HG03442 (cell line): ENCODE measurements around the gene KIF18A.
"Not testable (repeated sequence)": the region's sequence is repeated elsewhere in the genome, so short reads cannot be mapped to it uniquely, and the experiment has no call there.

Experiments used
- ATAC-seq: cut with Tn5 transposase; IDR thresholded peaks from one replicate; pipeline ENCODE4 v1.9.1; 2021; ENCODE audit warnings: mild to moderate bottlenecking, moderate library complexity; ENCODE audit not compliant: unreplicated experiment

The KIF18A gene

DNA sequence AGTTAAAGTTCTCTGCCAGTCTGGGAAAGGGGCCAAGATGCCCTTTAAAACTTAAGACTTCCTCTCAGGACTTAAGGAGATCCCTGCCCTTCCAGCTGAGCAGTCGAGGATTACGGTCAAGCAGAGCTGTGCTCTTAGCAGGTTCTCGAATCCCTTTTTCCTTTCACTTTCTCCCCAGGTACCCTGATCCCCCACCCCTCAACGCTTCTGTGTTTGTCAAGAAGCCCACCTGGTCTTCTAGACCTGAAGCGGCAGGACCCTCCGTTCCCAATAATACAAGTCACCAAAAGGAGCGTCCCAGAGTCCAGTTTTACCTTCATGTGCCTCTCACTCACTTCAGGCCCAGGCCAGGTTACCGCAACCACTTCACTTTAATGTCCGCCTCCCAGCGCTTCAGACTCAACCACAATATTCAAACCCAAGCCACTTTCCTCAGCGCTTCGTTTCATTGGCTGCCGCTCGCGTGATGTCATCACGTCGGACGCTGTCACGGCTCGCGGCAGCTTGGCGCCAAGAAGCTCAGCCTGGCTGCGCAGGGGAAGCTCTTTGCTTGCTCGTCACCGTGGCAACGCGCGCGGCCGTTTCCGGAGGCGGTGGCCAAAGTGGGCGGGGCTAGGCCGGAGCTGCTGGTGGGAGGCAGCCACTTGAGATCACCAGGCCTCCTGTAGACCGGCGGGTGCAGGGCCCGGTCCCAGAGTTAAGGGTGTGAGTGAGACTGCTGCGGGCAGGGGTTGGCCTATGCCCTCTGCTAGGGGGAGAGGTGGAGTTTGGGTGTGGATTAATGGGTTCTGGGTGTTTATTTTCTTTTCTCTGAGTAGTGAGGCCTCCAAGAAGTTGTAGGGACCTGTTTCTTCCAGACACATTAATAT lies at the start of gene KIF18A, which contains the start of gene METTL15:
KIF18A (minus strand) TSS at position 407 of the 869 bp plus-strand sequence. CDS start 10,209 bp downstream, outside the sequence.
METTL15 (plus strand) TSS at position 639 of the 869 bp plus-strand sequence. CDS start 4,947 bp downstream, outside the sequence.
- ATAC-seq: peak; percentile 90

DNA sequence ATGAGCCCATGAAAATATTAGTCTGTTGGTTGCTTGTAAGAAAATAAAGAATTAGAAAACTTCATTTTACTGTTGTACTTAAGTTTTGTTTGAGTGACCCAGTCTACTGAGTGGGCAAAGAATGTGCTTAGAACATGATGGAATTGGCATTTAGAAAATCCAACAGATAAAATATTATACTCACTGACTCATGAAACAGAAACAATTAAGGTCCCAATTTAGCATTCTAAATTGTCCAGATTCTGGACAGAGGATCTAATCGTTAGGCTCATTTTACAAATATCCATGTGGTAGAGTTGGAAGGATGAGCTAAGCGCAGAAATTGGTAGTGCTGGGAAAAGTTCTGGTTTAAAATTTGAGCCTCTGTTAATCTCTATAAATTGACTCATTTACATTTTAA lies 45.6 kb upstream of the KIF18A start:
- ATAC-seq: no peak

DNA sequence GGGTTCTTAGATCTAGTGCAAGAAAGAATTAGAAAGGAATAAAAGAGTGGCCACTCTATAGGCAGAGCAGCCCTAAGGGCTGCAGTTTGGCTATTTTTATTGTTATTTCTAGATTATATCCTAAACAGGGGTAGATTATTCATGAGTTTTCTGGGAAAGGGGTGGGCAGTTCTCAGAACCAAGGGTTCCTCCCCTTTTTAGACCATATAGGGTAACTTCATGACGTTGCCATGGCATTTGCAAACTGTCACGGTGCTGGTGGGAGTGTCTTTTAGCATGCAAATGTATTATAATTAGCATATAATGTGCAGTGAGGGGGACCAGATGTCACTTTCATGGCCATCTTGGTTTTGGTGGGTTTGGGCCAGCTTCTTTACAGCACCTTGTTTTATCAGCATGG lies 44.8 kb upstream of the KIF18A start:
- ATAC-seq: no peak

DNA sequence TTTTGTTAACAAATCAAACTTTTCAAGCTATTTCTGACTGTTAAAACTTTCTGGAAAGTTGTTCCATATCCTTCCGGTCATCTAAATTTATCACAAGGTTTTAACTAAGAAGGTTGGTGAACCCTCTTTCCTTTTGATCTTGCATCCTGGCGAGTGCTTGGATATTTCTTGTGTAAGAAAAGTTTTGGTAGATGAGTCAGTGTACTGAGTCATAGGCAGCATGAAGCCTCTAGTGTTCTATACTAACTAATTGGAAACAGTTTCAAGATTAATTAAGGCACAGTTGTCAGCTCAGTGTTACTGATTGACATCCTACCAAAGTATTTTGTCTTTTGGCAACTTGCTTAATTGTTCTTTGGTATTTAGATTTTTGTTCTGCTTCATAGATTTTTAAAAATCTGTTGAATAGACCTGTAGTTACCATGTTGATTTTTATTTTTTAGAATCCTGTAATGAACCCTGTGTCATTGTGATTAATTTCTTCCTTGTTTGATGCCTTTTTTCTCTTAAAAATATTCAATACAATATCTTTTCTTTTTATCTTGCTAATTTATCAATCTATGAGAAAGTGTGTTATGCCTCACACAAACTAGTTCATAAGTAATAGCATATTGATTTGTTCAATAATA lies 38.3 kb upstream of the KIF18A start:
- no peak for ATAC-seq

DNA sequence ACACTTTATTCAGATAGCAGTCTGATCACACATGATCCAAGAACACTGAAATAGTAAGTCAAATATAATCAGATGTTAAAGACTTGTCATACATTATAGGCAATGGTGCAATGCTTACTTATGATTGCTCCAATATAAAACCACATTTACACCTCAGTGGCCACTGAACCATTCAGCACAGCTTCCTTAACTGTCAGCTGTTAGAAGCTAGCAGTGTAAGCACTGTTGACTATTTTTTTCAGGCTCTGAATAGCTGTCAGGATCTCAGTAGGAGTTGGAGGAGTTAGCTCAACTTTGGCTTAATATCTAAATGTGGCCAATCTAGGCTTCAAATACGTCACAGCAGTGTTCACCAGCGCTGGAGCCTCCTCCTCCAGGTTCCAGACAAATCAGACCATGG lies 36.9 kb upstream of the KIF18A start:
- no peak for ATAC-seq

DNA sequence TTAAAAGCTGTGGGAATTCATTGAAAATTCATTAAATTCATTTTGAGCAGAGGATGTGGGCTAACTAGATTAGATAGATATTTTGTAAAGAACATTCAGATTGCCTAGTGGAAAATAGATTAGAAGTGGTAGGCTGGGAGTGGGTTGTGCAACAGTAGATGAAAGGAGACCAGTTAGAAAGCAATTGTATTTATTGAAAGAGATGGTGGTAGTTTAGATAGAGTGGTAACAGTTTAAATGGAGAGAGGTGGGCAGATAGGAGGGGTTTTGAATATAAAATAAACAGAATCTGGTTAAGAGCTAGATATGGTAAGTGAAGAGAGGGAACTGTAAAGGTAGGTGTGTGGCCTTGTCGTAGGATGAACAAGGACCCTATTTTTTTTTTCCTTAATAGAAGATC lies 34.8 kb upstream of the KIF18A start:
- no peak for ATAC-seq

DNA sequence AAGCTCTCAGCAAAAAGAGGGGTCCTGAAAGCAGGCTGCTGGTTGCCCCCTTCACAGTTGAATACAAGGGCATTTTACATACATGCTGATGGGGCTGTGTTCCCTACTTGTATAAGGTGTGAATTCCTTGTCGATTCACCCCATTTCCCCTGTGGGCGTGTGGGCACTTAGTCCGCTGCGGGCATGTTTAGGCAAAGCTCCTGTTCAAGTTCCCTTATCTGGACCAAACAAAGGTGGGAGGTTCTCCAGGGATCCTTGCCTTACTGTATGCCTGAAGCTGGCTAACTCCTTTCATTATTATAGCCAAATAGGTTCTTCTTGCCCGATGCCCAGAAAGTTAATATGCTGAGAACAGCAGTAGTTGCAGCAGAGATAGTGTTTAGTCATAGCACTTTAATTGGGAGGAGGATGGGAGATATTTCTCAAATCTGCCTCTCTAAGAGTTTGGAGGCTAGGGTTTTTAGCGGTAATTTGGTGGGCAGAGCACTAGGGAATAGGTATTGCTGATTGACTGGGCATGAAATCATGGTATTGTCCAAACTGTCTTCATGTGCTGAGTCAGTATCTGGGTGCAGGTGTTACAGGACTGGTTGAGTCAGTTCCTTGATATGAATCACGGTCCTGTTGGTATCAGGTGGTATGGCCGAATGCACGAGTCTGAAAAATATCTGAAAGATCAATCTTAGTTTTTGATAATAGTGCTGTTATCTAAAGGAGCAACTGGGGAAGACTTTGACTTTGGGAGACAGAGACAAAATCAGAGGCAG lies 32.9 kb upstream of the KIF18A start:
- no peak for ATAC-seq

DNA sequence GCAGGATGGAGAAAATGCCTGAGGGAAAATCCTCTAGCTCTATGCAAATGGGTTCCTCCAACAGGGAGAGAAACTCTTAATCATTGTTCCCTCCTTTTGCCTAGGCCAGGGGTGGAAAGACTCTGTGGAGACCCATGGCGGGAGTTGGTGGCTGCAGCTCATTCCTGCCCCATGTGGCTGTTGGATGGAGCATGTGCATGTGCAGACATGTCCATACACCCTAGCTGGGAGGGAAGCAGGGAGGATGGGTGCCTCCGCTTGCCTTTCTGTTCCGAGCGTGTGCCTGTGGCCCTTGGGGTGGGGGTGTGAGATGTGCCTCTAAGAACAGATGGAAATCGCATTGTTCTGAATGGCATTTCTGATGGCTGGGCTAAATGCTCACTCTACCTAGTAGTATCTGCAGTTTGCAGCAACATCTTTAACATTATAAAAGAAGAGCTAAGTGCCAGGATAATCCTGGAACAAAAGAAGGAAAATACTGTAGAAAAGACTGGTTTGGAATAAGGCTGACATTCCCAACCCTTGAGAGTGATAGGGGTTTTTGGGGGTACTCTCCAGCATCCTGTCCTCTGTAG lies 32.0 kb upstream of the KIF18A start:
- ATAC-seq: no peak

DNA sequence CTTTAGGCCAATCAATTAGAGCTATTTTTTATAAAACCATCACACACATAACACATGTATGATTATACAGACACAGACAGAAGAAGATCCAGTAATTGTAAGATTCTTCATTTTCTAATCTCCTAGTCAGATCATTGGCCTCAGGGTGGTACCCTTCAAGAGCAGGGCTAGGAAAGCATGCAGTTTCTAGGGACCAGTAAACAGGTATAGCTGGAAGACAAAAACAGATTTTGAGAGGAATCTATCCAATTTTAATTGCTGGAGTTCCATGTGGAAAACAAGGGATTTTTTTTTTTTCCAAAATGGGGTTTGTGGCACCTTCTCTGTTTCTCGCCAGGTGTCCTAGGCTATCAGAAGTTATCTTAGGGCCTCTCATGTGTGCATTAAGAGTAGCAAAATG lies 29.9 kb upstream of the KIF18A start:
- no peak for ATAC-seq

DNA sequence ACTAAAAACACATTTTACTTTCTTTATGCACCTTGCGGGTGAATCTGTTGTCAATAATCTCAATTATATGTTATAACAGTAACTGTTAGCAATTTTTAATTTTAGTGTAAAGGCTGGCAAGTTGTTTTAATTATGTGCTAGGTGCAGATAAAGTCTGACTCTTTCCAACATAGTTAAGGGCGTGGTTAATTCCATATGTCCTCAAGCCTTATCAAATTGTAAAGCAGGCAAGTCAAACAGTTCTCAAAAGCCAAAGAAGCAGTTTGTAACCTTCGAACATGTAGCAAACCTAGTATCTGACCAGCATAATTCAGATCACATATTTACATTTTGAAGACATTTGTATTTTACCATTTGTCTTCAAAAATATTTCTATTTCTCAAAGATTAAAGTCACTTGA lies 29.4 kb upstream of the KIF18A start:
- no peak for ATAC-seq

DNA sequence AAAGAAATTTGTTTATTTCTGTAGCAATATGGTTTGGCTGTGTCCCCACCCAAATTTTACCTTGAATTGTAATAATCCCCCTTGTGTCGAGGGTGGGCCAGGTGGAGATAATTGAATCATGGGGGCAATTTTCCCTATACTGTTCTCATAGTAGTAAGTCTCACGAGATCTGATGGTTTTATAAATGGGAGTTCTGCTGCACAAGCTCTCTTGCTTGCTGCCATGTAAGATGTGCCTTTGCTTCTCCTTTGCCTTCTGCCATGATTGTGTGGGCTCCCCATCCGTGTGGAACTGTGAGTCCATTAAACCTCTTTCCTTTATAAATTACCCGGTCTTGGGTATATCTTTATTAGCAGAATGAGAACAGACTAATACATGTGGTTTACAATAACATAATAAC lies 28.2 kb upstream of the KIF18A start:
- not testable (repeated sequence) for ATAC-seq

DNA sequence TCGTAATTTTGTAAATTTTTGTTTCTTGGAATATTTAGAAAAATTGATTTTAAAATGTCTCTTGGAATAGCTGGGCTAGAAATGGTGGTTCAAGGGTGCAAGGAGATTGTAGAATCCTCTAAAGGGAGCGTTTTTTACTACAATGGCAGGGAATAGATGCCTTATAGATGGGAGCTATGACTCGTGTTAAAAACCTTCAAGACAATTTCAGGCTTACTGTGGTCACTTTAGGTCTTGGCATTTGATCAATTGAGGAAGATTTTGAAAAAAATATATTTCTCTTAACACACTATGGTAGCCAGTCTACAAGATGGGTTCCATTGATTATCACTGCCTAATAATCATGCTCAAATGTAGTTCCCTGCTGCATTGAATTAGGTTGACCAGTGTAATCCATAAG lies 25.2 kb upstream of the KIF18A start:
- no peak for ATAC-seq

DNA sequence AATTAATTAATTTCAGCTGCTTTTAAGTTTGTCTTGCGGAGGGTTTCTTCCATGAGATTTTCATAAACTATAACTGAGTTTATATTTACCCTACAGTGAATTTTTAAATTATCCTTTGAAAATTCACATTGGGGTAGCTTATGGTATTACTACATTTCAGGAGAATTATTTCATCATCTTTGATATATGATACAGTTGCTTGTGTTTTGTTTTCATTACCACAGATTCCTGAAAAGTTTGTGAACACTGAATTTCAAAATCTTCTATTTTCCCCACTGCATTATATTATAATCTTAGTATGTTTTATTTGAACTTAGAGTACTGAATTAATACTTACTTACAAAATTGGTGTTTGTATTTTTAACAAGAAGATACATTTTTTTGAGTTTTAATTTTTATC lies 24.6 kb upstream of the KIF18A start:
- ATAC-seq: no peak

DNA sequence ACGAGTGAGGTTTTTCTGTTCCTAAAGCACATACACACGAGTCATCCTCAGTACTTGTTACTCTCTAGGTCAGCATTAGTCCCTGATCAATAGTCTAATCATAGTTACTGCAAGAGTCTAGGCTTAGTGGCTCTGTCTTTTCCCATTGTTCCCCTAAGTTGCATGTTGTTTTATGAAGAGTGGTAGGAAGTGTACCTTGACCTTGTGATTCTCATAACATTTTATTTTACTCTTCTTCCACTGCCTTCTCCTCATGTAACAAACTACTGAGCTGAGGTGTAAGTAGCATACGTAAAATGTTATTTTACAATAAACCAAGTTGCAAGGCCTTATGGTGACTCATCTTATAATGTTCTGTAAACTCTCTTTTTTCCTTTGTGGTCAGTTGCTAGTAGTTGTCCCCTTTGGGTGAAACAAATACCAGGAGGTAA lies 15.2 kb upstream of the KIF18A start:
- no peak for ATAC-seq

DNA sequence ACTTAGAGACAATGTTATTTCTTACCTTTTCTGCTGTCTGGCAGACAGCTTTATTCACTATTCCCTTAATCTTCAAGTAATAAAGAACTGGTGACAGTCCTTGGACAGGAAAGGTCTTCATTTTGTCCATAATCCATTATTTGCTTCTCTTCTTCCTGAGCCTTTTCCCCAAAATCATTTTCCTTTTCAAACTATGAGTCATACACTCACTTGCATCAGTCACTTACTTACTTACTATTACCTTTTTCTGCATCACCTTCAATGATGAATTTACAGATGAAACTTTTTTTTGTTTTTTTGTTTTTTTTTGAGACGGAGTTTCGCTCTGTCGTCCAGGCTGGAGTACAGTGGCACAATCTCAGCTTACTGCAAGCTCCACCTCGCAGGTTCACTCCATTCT lies 9.8 kb upstream of the KIF18A start:
- ATAC-seq: no peak

DNA sequence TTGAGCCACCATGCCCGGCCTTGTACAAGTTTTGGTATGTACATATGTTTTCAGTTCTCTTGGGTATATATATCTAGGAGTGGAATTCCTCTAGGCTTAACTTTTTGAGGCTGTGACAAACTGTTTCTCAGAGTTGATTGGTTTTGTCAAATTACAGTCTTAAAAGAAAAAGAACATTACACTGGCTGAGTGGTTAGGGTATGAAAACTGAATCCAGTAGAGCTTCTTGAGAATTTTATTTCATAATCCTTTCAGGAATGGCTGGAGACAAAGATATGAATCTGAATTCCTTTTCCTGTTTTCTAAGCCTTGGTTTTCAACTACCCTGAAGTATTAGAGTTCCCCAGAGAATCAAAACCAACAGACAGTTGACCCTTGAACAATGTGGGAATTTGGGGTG lies 6.8 kb upstream of the KIF18A start:
- no peak for ATAC-seq

DNA sequence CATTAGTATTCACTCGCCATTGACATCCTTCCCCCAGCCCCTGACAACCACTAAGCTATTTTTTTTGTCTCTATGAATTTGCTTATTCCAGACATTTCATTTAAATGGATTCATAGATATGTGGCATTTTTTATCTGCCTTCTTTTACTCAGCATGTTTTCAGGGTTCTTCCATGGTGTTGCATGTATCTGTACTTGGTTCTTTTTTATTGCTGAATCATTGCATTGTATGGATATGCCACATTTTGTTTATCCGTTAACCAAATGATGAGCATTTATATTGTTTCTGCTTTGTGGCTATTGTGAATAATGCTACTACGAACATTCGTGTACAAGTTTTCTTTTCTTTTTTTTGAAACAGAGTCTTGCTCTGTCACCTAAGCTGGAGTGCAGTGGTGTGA lies 6.2 kb upstream of the KIF18A start:
- no peak for ATAC-seq

DNA sequence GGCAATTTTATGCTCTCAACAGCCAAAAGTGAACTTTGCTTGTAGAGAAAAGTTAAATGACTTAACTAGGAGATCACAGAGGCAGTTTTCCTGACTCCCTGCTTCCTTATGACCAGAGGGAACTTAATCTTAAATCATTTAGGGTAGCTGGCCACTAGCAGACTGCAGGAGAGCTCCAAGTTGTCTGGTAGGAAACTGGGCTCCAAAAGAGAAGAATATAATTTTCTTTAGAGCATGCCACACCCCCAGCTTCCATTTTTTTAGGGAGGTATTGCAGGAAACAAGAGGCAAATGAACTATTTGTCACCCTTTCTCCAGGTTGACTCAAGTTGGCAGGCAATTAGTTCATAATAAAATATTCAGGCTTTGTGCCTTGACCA lies 2.9 kb upstream of the KIF18A start:
- no peak for ATAC-seq

DNA sequence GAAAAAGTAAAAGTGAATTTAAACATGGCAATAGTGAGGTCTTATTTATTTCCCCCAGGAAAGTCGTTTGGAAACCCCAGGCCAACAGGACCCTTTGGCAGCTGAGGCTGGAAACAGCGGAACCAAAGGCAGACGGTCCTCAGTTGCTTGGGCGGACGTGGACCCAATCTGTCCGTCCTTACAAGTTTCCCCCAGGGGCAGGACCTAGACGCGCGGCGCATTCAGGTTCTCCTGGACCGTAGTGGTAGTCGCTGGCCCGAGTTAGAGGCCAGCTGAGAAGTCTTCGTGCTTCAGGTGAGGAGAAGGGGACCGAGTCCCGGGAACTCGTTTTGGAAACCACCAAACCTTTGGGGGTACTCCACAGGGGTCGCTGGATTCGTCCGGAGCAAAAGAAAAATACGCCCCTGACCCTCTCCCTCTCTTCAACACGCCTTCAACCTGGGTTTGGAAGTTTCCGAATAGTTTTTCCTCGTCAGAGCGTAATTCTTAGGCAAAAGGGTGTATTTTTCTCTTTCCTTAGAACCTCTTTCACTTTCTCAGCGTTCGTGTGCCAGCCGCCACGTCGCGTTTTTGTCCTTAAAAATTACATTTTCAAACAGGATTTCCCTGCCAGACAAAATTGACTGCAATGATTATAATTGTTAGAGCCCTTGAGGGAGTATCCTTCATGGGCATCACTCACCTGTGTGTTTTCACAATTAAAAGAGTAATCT lies 2.3 kb upstream of the KIF18A start:
- ATAC-seq: peak; percentile 33

DNA sequence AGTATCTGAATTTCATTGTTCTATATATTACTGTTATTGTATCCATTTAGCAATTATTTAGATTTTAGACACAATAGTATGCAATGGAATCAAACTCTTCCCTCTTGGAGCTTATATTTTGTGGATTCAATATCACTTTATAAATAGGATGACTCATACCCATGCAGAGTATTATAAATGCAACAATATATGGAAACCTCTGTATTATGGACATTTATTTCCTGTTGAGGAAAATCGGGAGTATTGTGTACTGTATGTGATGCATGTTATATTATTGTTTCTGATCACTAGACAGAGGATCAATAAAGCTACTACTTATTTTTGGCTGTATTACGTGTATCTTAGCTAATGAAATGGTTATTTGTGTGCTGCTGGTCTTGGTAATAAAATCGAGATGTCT lies 1.0 kb upstream of the KIF18A start:
- no peak for ATAC-seq
